ENCODE data around the gene TXNDC17.
"Not testable (repeated sequence)": the region's sequence is repeated elsewhere in the genome, so short reads cannot be mapped to it uniquely, and the experiment has no call there.

The TXNDC17 gene

DNA sequence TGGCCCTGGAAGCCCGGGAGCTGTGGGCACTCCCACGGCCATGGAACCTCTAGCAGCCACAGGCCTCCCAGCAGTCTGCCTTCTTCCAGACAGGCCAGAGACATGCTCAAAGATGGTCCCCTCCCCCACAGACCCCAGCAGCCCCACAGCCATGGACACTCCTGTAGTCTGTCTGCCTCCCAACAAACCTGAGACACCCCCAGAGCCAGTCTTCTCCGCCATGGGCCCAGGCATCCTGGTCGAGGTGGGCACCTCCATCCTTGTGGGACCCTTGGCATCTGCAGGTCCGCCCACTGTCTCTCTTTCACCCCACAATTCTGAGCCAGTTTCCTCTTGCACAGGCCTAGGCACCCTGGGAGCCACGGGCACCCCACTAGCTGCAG lies 3.4 kb upstream of the TXNDC17 start:
- DNase-seq = no peak

- DNase-seq = no peak
These were observed 2.6 kb upstream of the TXNDC17 start for GRCh38 chr17:6638046-6638908.

DNA sequence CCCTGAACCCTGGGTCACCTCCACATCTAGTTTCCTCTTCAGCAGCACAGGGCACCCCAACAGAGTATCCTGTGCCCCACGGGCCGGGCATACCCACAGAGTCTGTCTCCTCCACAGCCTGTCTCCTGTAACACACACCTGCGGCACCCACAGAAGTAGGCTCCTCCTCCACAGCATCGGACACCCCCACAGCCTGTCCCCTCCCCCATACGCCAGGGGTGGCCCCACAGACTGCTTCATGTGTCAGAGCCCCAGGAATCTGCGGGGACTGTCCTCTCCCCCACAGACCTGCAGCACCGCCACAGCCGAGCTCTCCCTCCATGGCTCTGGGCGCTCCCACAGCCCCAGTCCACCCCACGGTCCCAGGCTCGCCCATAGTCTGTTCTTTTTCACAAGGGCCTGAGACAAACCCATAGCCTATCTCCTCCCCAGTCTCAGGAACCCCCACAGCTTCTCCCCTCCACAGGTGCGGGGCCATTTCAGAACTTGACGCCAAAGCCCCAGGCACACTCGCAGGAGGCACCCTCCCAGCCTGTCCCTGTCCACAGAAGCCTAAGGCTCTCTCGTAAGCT lies 1.8 kb upstream of the TXNDC17 start:
- no peak for DNase-seq

DNA sequence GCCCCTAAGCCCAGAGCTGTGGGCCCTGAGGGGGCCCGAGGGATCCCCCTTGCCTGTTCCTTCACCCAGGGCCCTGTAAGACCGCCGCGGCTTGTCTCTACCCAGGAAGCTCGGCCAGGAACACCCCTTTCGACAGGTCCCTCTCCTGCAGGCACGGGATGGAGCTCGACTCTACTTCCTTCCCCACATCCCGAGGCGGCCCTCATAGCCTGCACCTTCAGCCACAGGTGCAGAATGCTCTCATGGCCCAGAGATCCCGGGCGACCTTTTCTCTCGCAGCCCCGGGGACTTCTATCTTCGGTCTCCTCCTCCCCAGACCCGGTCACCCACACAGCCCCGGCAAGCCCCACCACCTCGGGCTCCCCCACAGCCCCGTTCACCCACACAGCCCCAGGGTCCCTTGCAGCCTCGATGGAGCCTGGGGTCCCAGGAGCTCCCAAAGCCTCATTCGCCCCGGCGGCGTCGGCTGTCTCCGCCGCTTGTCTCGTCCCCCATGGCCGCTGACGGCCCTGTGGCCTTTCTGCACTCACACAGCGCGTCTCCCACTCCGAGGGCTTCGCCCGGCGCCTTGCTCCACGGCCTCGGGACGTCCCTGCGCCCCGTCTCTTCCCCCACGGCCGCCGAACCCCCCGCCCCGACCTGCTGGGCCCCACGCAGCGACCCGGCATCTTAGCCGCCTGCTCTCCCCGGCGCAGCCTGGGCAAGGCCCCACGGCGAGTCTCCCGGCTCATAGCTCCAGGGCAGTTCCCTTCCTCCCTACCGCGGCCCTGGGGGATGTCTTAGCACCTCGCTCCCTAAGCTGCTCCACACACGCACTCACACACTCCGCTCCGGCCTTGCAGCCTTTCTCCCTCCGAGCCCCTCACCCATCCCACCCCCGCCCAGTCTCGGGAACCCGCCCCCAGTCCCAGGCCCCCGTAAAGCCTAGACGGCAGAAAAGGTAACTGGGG lies 999 bp upstream of the TXNDC17 start:
- DNase-seq = peak; percentile 54

- DNase-seq = no peak
These were observed 495 bp downstream of the TXNDC17 start for GRCh38 chr17:6641247-6641863.

DNA sequence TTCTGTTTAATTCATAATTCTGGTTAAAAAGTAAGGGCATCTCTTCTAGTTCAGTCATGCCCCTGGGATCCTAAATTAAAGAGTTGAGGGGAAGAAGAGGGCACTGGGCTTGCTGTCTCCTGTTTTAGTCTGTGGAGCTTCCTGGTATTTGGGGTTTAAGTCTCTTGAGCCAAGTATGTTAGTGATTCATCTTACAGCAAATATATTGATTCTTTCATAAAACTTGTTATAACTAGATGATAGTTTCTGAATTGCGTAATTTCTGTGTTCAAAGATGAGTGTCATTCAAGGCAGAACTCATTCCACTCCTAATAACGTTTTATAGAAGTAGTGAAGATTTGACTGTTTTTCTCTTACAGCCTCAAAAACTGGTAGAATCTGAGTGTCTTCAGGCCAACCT lies 1.7 kb downstream of the TXNDC17 start:
- peak; percentile 43 for DNase-seq

DNA sequence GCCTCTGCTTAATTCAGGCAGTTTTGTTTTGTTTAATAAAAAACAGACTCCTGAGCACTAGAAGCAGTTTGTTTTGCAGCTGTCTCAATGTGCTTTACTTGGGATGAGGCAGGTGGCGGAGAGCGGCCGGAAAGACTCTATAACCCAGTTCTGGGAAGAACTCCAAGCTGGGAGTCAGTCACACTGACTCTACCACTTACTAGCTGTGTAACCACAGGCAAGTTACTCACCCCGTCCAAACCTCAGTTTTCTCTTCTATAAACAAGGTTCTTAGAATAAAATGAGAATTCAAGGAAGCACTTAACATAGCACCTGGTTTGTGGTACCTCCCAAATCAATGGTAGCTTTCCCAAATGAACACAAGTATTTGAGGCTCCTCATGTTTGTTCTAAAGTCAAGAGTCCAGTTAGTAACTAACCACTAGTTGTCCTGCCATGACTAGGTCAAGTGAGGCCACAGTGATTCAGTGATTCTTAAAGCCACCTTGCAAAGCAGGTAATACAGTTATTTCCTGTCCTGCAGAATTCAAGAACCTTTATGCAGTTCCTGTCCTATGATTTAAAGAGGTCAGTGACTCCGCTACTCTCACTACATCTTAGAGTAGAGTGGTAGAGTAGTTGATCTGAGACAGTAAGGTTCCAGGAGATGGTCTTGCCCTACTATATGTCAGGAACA lies 2.7 kb downstream of the TXNDC17 start:
- peak; percentile 87 for DNase-seq

DNA sequence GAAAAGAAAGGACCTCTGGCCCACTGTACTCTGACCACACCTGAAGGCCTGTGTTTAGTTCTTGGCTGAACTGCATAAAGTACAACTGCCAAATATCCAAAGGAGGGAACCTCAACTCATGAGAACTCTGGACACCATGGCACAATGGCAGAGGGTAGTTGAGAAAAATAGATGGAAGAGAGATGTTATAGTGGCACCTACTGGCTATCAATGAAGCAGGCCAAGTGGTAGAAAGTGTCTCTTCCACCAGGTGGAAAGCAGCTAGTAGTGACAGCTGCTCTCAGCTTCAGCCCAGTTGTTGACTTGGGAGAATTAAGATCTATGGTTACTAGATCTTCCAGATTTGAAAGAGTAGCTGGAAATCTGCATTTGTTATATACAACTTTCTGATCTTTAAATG lies 7.3 kb downstream of the TXNDC17 start:
- DNase-seq = no peak

DNA sequence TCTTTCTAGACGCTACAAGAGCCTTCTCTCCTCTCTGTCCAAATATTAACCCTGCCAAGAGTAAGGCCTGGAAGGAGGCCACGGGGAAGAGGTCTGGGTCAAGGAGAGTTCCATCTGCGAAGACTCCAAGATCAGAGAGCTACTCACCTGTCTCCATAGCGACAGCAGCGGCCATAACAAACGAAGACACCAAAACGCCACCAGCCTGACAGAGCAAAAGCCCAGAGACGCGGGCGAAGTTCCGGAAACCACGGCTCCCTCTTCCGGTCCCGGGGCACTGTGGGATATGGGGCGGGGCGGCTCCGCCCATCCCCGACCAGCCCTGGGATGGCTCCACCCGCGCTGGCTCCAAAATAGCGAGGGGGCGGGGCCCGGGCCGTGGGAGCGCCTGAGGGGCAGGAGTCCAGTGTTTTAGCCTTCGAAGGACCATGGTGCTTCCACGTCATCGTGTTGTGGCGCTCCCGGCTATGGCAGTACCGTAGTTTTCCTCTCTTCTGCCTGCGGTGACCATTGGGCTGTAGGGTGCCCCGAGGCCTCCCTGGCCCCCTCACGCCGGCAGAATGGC lies 10.6 kb downstream of the TXNDC17 start, which contains the start of the genes C17orf100 and MED31:
C17orf100 (plus strand) TSS at position 409 of the 565 bp plus-strand sequence; CDS start at position 561, 152 bp downstream.
MED31 (minus strand) TSS at position 252 of the 565 bp plus-strand sequence; CDS start at position 175, 77 bp downstream.
- peak; percentile 83 for DNase-seq

DNA sequence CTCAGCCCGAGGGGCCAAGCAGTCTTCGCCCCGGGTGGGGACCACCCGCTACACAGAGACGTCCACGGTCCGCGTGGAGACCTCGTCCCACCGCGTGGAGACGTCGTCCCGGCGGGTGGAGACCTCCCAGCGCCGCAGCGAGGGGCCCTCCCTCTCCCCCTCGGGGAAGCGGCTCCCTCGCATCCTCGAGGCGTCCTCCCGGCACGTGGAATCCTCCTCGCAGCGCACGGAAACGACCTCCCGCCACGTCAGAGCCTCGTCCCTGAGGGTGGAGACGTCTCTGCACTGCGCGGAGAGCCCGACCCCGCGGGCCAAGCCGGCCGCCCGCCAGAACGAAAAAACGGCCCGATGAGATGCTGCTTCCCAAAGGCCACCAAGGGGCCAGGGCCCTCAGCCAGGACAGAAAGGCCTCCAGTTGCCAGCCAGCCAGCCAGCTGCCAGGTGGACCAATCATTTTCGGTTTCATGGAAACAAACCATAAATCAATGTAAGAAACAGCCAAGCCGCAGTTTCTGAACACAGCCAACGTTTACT lies 11.1 kb downstream of the TXNDC17 start:
- DNase-seq = no peak

GRCh38 chr17:6654841-6655731 lies 14.2 kb downstream of the TXNDC17 start:
- no peak for DNase-seq

GRCh38 chr17:6655732-6656361 lies 15.0 kb downstream of the TXNDC17 start:
- DNase-seq = not testable (repeated sequence)

DNA sequence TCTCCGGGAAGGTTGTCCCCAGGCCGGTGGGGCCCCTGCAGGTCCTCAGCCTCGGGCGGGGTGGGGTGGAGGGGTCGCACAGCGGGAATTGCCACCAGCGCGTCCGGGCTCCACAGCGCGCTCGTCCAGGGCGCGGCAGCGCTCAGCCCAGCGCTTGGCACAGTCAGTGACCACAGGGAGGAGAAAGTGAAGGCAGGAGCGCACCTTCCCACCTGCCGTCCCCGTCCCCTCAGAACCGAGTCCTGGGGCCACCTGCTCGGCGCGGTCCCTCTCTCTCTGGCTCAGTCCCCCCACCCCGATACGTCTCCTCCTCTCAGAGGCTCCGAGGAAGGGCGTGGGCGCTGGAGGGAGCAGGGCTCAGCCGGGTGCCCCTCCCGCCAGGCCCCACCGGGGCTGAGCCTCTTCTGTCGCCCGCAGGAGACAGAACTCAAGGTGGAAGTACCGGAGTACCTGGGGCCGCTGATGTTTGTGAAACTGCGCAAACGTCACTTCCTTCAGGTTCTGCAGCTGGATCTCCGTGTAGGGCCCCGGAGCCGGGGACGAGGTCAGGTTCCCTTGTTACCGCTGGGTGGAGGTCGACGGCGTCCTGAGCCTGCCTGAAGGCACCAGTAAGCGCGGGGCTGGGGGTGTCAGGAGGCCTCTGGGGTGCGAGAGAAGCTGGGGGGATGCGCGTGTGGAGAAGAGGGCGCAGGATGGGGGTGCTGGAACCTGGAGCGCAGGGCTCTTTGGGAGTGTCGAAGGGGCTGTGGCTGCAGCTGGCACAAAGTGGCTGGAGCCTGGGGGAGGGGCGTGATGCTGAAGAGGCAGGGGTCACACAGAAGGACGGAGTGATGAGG lies 16.2 kb downstream of the TXNDC17 start:
- DNase-seq = not testable (repeated sequence)

DNA sequence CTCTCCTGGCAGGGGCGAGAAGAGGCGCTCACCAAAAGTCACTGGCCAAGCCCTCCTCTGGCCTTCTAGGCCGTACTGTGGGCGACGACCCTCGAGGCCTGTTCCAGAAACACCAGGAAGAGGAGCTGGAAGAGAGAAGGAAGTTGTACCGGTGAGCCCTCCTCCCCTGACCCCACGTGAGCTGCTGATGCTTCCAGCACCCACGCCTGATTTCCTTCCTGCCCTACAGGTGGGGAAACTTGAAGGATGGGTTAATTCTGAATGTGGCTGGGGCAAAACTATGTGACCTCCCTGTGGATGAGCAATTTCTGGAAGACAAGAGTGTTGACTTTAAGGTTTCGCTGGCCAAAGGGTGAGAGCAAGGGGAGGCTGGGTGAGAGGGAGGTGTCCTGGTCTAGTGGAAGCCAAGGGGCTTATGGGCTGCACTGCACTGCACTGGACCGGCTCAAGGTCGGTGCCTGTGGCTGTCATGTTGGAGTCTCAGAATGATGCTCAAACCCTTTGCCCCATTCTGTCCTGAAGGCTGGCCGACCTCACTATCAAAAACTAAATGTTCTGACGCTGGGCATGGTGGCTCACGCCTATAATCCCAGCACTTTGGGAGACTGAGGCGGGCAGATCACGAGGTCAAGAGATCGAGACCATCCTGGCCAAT lies 16.9 kb downstream of the TXNDC17 start:
- no peak for DNase-seq

- DNase-seq = not testable (repeated sequence)
These were observed 17.6 kb downstream of the TXNDC17 start for GRCh38 chr17:6658411-6658810.

DNA sequence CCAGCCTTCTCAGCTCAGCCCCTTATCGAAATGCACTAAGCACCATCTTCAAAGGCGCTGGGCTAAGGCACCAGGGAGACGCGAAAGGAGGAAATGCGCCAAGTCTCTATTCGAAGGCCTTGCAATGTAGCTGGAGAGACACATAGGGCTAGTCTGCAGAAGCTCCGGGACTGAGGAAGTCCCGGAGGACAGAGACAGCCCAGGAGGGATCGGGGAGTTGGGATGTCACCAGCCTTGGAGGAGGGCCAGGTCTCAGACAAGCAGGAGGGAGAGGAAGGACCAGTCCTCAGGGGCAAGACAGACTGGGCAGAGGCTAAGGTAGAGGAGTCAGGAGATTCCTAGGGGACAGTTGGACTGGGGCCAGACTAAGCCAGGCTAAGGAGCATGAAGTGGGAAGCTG lies 19.2 kb downstream of the TXNDC17 start:
- DNase-seq = no peak

GRCh38 chr17:6660805-6661463 lies 20.1 kb downstream of the TXNDC17 start:
- no peak for DNase-seq

DNA sequence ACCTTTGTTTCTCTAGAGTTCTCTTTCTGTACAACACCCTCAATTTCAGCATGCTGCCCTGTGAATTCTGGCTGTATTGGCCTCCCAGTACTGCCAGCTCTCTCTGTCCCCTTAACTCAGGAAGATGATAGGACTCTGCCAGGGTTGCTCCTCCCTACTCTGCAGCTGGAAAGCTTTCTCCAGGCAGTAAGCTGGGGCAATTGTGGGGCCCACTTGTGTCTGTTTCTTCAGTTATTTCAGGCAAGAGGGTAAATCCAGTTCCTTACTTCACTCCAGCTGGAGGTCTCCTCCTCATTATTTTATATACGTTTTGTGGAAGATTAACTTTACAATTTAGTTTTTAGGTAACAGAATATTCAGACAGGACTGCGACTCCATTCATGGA lies 20.6 kb downstream of the TXNDC17 start:
- DNase-seq = no peak
